Uterus (tissue), 2 donors: ENCODE results near the gene MOGAT2.

Experiments
- POLR2A ChIP-seq, 2 donors: fragments of 450-650 bp; IDR thresholded peaks; one replicate each; pipeline ENCODE4 v1.6.1; 2016; ENCODE audit warnings: antibody characterized with exemption in 2 of 2, mild to moderate bottlenecking in 1 of 2, moderate library complexity in 1 of 2
- TF ChIP-seq, protein P1 (sequence below), 4 experiments: fragments of 200-600 bp in 2 of 4; fragments of 450-650 bp in 2 of 4; sonication (generic) in 2 of 4; IDR thresholded peaks; one replicate each; pipeline ENCODE4 v1.5.1; 2016 to 2019; ENCODE audit warnings: antibody characterized with exemption in 4 of 4, mild to moderate bottlenecking in 2 of 4, moderate library complexity in 1 of 4

DNA sequence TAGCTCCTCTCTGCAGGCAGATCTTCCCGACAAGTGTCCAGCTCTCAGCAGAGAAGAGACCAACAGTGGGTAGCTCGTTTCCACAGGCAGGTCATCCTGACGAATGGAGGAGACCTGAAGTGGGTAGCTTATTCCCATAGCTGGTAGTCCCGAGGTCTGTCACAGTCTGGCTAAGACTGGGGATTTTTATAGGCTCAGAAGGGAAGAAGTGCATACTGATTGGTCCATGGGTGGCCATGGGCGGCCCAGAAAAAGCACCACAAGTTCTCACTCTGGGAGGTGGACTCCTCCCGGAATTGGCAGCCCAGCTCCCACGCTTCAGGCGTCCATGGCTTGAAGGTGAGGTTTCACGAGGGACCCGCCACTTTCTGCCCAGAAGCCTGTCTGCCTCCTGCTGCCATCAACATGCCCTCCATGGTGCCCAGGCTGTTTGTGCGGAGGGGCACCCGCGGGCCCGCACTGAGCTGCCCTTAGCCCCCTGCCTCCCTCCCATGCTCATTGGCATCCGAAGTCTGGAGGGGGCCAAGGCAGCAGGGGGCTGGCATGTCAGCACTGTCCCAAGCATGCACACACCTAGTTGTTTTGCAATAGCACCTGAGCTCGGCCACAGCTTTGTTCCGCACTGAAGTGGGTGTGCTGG is 38.9 kb upstream of the MOGAT2 start:
- TF ChIP-seq, protein P1, sequence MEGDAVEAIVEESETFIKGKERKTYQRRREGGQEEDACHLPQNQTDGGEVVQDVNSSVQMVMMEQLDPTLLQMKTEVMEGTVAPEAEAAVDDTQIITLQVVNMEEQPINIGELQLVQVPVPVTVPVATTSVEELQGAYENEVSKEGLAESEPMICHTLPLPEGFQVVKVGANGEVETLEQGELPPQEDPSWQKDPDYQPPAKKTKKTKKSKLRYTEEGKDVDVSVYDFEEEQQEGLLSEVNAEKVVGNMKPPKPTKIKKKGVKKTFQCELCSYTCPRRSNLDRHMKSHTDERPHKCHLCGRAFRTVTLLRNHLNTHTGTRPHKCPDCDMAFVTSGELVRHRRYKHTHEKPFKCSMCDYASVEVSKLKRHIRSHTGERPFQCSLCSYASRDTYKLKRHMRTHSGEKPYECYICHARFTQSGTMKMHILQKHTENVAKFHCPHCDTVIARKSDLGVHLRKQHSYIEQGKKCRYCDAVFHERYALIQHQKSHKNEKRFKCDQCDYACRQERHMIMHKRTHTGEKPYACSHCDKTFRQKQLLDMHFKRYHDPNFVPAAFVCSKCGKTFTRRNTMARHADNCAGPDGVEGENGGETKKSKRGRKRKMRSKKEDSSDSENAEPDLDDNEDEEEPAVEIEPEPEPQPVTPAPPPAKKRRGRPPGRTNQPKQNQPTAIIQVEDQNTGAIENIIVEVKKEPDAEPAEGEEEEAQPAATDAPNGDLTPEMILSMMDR (IDR thresholded peaks at IDR 0.05), result no peak
- no peak for TF ChIP-seq POLR2A (IDR thresholded peaks at IDR 0.05)
